ENCODE data around the gene BATF3.
"Not testable (repeated sequence)": the region's sequence is repeated elsewhere in the genome, so short reads cannot be mapped to it uniquely, and the experiment has no call there.

Gene BATF3

GRCh38 chr1:212664409-212665199, 35.0 kb downstream of the BATF3 start:
- DNase-seq: peak in 1 of 51 donors; percentile 34

- DNase-seq: not testable (repeated sequence)
Measured at GRCh38 chr1:212658250-212658649, 41.4 kb downstream of the BATF3 start.

DNA sequence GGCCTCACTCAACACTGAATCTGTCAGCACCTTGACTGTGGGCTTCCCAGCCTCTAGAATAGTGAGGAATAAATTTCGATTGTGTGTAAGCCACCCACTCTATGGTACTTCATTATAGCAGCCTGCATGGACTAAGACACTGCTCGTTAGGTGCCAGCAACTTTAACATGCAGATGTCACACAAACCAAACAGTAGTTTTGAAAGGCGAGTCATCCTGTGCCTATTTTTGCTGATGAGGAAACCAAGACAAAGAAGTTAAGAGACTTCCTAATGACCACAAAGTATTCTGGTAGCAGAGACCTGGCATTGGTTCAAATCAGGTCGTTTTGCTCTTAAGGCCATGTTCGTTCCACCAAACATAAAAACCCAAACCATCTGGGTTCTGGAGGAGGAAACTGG, 42.9 kb downstream of the BATF3 start:
- no peak for DNase-seq

DNA sequence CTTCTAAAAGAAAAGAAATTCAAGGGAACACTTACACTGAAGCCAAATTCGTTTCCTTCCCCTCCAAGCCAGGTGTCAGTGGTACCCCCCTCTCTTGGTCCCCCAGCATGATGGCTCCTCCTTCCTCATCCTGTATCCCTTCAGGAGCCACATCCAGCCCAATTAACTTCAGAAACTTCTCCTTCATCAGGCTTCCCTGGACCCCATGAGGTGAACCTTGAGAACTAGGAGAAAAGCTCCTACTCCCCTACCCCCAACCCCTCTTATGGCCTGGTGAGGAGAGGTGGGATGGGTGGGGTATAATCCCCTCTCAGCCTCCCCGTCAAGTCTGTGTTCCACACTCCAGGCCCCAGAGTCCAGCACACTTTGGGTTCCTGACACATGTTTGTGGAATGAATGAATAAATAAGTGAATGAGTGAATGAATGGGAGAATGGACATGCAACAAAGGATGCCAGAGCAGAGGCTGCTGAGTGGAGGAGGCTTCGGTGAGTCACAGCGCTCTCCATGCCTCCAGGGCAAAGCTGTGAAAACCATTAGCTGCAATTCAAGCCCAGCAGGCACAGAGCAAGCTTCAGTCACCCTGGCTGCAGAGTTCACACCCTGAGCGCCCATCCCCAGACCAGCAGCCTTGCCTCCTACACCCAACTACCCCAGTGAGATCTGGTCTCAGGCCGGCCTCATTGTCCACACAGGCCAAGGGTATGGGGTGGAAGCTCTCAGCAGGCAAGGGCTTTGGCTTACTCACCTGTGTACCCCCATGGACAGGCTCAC, 43.8 kb downstream of the BATF3 start:
- no peak for DNase-seq

DNA sequence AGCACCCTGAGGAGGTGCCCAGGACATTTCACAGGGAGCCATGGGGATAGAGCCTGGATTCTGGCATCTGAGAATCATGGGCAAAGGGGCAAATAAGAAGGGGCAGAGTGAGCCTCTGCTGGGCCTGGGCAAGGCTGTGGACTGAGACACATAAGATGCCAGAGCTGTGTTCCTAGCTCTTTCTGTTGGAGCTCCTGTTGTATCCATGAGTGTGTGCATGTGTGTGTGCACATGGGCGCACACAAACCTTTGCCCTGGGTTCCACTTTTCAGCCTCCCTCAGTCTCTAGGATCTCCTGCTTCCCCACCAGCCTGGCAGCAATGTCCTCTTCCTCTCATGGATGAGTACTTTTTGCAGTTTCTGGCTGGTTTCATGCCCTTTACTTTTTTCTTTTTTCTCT, 47.0 kb downstream of the BATF3 start:
- no peak for DNase-seq

GRCh38 chr1:212651977-212652376, 47.7 kb downstream of the BATF3 start:
- no peak for DNase-seq

GRCh38 chr1:212651521-212651920, 48.1 kb downstream of the BATF3 start:
- no peak for DNase-seq

GRCh38 chr1:212650228-212650627, 49.4 kb downstream of the BATF3 start:
- no peak for DNase-seq

DNA sequence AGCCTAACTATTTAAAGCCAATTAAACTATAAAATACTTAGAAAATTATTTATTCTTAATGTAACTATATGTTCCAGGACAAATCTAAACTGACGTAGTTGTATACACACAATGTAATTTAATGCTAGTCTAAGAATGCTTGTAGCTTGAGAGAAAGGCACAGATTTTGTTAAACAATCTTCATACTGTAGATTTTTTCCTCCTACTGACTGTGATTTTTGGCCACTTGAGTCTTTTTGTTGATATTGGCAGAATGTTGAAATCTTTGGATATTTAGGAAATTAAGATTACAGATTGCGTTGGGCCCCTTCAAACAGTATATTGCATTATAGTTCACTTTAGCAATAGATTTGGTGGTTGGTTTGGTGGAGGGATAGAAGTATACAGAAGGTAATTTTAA, 50.6 kb downstream of the BATF3 start:
- DNase-seq: no peak

DNA sequence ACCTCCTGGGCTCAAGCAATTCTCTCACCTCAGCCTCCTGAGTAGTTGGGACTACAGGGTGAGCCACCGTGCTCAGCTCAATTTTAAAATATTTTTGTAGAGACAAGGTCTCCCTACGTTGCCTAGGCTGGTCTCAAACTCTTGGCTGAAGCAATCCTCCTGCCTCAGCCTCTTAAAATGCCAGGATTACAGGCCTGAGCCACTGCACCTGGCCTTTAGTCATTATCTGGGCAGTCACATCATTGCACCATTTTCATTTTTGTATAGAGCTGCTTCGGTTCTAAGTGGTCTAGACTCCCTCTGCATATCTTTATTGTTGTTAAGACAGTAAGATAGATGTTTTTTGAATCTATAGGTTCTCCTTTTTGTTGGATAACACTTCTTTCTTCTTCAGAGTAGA, 51.2 kb downstream of the BATF3 start:
- no peak for DNase-seq

GRCh38 chr1:212647004-212647403, 52.6 kb downstream of the BATF3 start:
- no peak for DNase-seq

DNA sequence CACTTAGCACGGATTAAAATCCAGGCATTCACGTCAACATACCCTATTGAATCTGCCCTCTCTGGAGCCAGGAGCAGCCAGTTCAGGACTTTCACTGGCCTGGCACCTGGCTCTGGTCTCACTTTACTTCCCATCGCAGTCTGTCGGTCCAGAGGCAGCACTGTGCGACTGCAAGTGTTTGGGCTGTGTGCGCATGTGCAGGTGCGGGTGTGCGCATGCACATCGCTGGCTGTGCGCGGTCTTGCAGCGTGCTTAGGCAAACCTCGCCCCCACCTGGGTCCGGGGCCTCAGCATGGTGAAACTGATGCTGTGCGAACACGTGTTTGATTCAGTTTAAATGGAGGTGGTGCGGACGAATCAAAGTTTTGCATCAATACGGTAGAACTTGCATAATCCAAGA, 53.1 kb downstream of the BATF3 start:
- no peak for DNase-seq

GRCh38 chr1:212645546-212646543, 53.8 kb downstream of the BATF3 start:
- no peak for DNase-seq

GRCh38 chr1:212644866-212645545, 54.6 kb downstream of the BATF3 start:
- no peak for DNase-seq

DNA sequence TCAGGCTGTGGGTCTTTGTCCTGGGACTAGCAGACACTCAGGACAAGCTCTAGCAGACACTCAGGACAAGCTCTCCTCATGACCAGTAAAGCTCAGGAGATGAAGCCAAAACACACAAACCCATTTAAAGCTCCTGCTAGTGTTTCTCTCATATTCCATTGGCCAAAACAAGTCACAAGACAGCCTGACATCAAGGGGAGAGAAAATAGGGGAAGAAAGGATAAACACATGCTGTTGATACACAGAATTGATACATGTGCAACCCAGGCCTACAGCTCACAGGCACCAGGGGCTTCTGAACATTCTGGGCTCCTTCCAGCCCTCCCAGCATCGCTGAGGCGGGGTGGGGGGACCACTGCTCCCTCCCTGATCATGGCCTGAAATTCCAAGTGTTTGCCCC, 55.8 kb downstream of the BATF3 start:
- no peak for DNase-seq

DNA sequence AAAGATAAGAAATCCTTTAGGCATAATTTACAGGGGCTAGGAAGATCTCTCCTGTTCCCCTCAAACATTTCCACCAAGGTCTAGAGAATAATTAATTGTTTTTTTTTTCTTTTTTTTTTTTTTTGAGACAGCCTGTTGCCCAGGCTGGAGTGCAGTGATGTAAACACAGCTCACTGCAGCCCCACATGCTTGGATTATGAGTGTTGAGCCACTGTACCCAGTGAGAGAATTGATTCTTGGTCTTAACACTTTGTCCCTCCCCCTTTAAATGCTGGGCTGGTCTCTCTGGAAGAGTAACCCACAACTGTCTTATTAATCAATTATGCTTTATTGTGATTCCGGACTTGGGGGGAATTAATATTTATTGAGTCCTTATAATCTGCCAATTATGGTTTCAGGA, 57.7 kb downstream of the BATF3 start:
- no peak for DNase-seq

DNA sequence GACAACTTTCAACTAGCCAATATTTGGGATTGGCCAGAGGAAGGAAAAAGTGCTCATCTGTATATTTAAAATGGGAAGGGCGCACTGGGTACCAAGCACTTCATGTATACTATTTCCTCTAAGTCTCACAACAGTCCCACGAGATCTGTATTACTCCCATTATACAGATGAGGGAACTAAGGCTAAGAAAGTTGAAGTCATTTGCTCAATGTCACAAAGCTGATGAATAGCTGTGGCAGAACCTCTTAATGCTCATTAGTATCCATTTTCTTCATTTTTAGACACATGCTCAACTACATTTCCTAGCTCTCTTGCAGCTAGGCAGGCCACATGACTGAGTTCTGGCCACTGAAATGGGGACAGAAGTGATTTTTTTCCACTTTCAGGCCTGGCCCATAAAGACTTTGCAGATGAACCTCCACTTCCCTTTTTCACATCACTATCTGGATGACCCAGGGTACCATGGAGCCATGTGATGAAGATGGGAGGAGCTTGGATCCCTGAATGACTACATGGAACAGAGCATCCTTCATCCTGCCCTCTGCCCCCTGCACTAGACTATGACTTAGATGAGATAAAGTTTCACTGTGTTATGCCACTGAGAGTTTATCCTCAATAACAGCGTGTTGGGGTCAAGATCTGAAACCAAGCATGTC, 59.3 kb downstream of the BATF3 start:
- DNase-seq: no peak

GRCh38 chr1:212639524-212639923, 60.1 kb downstream of the BATF3 start:
- not testable (repeated sequence) for DNase-seq

DNA sequence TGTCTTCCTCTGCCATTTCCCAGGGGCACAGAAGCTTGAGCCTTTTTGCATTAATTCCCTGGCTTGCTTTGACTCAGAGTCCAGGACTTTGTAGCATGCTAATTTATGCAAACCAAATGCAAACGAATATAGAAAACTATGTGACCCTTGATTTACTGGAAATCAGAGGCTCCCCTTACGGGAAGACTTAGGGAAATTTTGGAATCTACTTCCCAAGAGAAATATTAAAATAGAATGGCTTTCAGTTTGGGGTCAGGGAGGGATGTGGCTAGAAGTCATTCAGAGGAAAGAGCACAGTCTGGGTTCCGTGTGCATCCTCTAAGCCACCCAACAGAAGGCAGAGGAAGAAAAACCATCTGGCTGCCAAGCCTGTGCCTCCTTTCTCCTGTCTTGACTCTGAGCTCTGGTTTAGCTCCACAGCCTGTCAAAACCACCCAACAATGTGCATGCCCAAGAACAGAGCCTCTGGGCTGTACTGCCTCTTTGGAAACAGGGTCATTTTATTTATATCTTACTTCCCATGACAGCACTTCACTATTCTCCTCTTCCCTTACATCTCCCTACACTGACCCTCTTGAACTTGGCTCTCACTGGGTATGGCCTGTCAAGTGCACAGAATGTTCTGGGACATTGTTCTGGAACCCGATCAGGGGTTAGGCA, 61.0 kb downstream of the BATF3 start:
- DNase-seq: no peak

GRCh38 chr1:212637902-212638301, 61.7 kb downstream of the BATF3 start:
- DNase-seq: peak in 2 of 51 donors; percentile 31 to 35
